ENCODE data around the gene RAB11FIP4. TPM values are rescaled to one million over a fixed set of nuclear protein-coding genes. Genes with fewer than 3 reads are reported as not detected.

Gene RAB11FIP4
- polyA plus RNA-seq, 1 of the 3 experiments (the other 2 are of a cell fraction) = 9.4 TPM

DNA sequence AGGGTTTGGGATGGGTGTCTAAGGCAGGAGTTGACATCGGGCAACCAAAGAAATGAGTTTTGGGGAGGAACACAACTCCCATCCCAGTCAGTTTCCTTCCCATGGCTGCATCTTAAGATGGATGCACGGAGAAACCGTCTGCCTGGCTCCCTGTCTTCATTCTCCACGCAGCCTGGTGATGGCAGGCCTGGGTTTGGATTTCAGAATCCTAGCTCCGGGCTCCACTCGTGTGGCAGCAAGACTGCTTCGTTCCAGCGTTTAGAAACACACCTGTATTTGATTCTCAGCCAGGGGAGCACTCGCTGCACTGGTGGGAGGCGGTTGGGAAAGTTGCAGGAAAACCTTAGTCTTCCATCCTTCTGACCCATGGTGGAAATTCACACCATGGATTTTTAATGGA lies 141.1 kb downstream of the RAB11FIP4 start:
- H3K4me3 ChIP-seq (ENCODE audit: low read depth in 2 of 2, low read length in 1 of 2) = no peak overlapping the region
- no peaks in the 10 kb centered on the region for H3K79me2 ChIP-seq (ENCODE audit: insufficient read depth)
- no peaks in the 10 kb centered on the region for H3K27me3 ChIP-seq (ENCODE audit: insufficient read depth)
- 91% methylated on average over 10 of the region's 10 CpGs for WGBS (ENCODE audit: low lambda C conversion rate)
- H3K9ac ChIP-seq = no peak overlapping the region
- H3K27ac ChIP-seq (ENCODE audit: low read depth in 2 of 2, low read length in 1 of 2) = no peak overlapping the region
- H3K4me1 ChIP-seq (ENCODE audit: control insufficient read depth in 1 of 2, insufficient read depth in 2 of 2, low read depth in 1 of 2, low read length in 1 of 2) = peaks cover 18 to 19% of the 10 kb centered on the region in 2 experiments; a peak in 3 of 4 replicates
- ChIA-PET POLR2A (no interaction called here), CTCF (interaction anchor here (12.9 kb wide), 1 partner anchor 309 kb away, joined by 137 read pairs; no protein-coding TSS in a partner anchor)
- no peaks in the 10 kb centered on the region for H4K20me1 ChIP-seq (ENCODE audit: insufficient read depth)
- no peaks in the 10 kb centered on the region for H3K9me3 ChIP-seq
- H2AFZ ChIP-seq (ENCODE audit: low read depth) = no peak overlapping the region
- no peaks in the 10 kb centered on the region for H3K9me2 ChIP-seq
- H3K36me3 ChIP-seq (replicated peaks in 1 of 2; ENCODE audit: control insufficient read depth in 1 of 2, insufficient read depth in 2 of 2, low read length in 1 of 2) = no peaks in the 10 kb centered on the region
- H3F3A ChIP-seq (replicated peaks; ENCODE audit: insufficient read depth) = peaks cover under 1% of the 10 kb centered on the region
- DNase-seq = no peak
- no peak overlapping the region for H3K4me2 ChIP-seq
- TF ChIP-seq, protein P1, sequence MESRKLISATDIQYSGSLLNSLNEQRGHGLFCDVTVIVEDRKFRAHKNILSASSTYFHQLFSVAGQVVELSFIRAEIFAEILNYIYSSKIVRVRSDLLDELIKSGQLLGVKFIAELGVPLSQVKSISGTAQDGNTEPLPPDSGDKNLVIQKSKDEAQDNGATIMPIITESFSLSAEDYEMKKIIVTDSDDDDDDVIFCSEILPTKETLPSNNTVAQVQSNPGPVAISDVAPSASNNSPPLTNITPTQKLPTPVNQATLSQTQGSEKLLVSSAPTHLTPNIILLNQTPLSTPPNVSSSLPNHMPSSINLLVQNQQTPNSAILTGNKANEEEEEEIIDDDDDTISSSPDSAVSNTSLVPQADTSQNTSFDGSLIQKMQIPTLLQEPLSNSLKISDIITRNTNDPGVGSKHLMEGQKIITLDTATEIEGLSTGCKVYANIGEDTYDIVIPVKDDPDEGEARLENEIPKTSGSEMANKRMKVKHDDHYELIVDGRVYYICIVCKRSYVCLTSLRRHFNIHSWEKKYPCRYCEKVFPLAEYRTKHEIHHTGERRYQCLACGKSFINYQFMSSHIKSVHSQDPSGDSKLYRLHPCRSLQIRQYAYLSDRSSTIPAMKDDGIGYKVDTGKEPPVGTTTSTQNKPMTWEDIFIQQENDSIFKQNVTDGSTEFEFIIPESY (IDR thresholded peaks at IDR 0.05; ENCODE audit: borderline replicate concordance, low read depth) = no peak
- no peak for TF ChIP-seq FOXM1 (IDR thresholded peaks at IDR 0.05; ENCODE audit: low read depth)
- no peak for TF ChIP-seq ELF1 (IDR thresholded peaks at IDR 0.05)
- TF ChIP-seq, protein P2, sequence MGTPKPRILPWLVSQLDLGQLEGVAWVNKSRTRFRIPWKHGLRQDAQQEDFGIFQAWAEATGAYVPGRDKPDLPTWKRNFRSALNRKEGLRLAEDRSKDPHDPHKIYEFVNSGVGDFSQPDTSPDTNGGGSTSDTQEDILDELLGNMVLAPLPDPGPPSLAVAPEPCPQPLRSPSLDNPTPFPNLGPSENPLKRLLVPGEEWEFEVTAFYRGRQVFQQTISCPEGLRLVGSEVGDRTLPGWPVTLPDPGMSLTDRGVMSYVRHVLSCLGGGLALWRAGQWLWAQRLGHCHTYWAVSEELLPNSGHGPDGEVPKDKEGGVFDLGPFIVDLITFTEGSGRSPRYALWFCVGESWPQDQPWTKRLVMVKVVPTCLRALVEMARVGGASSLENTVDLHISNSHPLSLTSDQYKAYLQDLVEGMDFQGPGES (IDR thresholded peaks at IDR 0.05; ENCODE audit: low read depth, low read length) = no peak
- no peak for TF ChIP-seq RXRA (IDR thresholded peaks at IDR 0.05; ENCODE audit: borderline replicate concordance, low read depth)

DNA sequence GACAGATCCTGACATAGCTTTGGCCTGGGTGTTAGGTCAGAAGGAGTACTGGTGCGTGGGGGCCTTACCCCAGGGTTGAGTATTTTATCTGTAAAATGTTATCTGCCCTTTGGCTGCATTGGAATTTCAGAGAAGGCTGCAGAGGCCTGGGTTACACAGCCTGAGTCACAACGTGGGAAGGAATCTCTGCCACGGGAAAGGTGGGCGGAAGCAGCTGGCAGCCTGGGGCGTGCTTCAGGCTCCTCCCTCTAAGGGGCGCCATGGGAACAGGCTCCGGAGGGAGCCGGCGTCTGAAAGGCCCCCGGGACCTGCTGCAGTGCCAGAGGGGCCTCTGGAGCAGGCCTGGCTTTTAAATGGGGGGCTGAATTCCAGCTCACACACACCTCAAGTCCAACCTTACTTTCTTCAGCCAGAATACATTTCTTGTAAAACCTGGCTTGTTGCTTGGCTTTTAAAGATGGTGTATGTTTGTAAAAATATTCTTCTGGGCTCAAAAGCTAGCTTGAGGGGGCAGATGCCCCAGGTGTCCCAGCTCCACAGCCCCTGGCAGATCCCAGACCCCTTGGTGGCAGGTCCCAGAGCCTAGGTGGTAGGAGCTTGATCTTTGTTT lies 142.2 kb downstream of the RAB11FIP4 start:
- DNase-seq = peak; percentile 81
- H3K79me2 ChIP-seq (ENCODE audit: insufficient read depth) = no peaks in the 10 kb centered on the region
- TF ChIP-seq RAD21 (IDR thresholded peaks at IDR 0.05; ENCODE audit: low read length) (peak; percentile 67), SIN3A (IDR thresholded peaks at IDR 0.05; ENCODE audit: borderline replicate concordance, low read depth, low read length) (peak; percentile 40; the same call in 1 of the 2 replicates), TCF12 (IDR thresholded peaks at IDR 0.05) (peak; percentile 47), MEF2A (IDR thresholded peaks at IDR 0.05; ENCODE audit: borderline replicate concordance, low read depth) (no peak), EZH2phosphoT487 (IDR thresholded peaks at IDR 0.05; ENCODE audit: borderline replicate concordance, low read depth) (no peak), RFX5 (IDR thresholded peaks at IDR 0.05; ENCODE audit: low read length) (no peak), SMC3 (IDR thresholded peaks at IDR 0.05; ENCODE audit: low read depth, low read length) (peak; percentile 53), YY1 (IDR thresholded peaks at IDR 0.05; ENCODE audit: low read depth) (0 out of 2 replicates have a peak, but pooled peaks have one; percentile 36), FOSL2 (IDR thresholded peaks at IDR 0.05; ENCODE audit: borderline replicate concordance, low read depth) (peak; percentile 54; the same call in 1 of the 2 replicates), ELF1 (IDR thresholded peaks at IDR 0.05) (no peak), NFIC (IDR thresholded peaks at IDR 0.05; ENCODE audit: borderline replicate concordance) (0 out of 2 replicates have a peak, but pooled peaks have one; percentile 28), JUND (IDR thresholded peaks at IDR 0.05) (no peak; the same call in 1 of the 2 replicates), TEAD4 (IDR thresholded peaks at IDR 0.05; ENCODE audit: borderline replicate concordance, insufficient read depth) (peak; percentile 43; the same call in 1 of the 2 replicates), GATA2 (CRISPR knock-in tag; IDR thresholded peaks at IDR 0.05) (no peak), FOXJ3 (CRISPR knock-in tag; IDR thresholded peaks at IDR 0.05) (no peak), RXRA (IDR thresholded peaks at IDR 0.05; ENCODE audit: borderline replicate concordance, low read depth) (peak; percentile 33; the same call in 1 of the 2 replicates)
- TF ChIP-seq, protein P3, sequence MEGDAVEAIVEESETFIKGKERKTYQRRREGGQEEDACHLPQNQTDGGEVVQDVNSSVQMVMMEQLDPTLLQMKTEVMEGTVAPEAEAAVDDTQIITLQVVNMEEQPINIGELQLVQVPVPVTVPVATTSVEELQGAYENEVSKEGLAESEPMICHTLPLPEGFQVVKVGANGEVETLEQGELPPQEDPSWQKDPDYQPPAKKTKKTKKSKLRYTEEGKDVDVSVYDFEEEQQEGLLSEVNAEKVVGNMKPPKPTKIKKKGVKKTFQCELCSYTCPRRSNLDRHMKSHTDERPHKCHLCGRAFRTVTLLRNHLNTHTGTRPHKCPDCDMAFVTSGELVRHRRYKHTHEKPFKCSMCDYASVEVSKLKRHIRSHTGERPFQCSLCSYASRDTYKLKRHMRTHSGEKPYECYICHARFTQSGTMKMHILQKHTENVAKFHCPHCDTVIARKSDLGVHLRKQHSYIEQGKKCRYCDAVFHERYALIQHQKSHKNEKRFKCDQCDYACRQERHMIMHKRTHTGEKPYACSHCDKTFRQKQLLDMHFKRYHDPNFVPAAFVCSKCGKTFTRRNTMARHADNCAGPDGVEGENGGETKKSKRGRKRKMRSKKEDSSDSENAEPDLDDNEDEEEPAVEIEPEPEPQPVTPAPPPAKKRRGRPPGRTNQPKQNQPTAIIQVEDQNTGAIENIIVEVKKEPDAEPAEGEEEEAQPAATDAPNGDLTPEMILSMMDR (IDR thresholded peaks at IDR 0.05) = peak; percentile 55
- TF ChIP-seq, protein P1 (IDR thresholded peaks at IDR 0.05; ENCODE audit: borderline replicate concordance, low read depth) = no peak

More for the DNA sequence above, 142.2 kb downstream of the RAB11FIP4 start:
- Histone ChIP-seq H3K27me3 (ENCODE audit: insufficient read depth) (no peaks in the 10 kb centered on the region), H3K36me3 (replicated peaks in 1 of 2; ENCODE audit: control insufficient read depth in 1 of 2, insufficient read depth in 2 of 2, low read length in 1 of 2) (no peaks in the 10 kb centered on the region), H4K20me1 (ENCODE audit: insufficient read depth) (no peaks in the 10 kb centered on the region), H3K4me2 (peak overlapping the region; percentile 50; the same call in 1 of the 2 replicates), H3K4me3 (ENCODE audit: low read depth in 2 of 2, low read length in 1 of 2) (no peak overlapping the region), H2AFZ (ENCODE audit: low read depth) (peak overlapping the region; percentile 56), H3K4me1 (ENCODE audit: control insufficient read depth in 1 of 2, insufficient read depth in 2 of 2, low read depth in 1 of 2, low read length in 1 of 2) (peaks cover 11 to 16% of the 10 kb centered on the region in 2 experiments; a peak in 3 of 4 replicates), H3K9me2 (no peaks in the 10 kb centered on the region), H3F3A (replicated peaks; ENCODE audit: insufficient read depth) (no peaks in the 10 kb centered on the region), H3K9ac (0 out of 2 replicates have a peak overlapping the region, but pooled peaks have one; percentile 27), H3K9me3 (no peaks in the 10 kb centered on the region), H3K27ac (ENCODE audit: low read depth in 2 of 2, low read length in 1 of 2) (peak overlapping the region in 1 of 2 experiments; percentile 66; a peak in 2 of 4 replicates)
- 12% methylated on average over 9 of the region's 10 CpGs for WGBS (ENCODE audit: low lambda C conversion rate)
- ChIA-PET CTCF (interaction anchor here (0.7 to 12.9 kb wide), 19 partner anchors 8 to 323 kb away, joined by 3 to 137 read pairs (median 4); no protein-coding TSS in a partner anchor), POLR2A (no interaction called here)
